GM12872 (cell line): ENCODE results near the gene USP34.

Experiments
- TF ChIP-seq, protein P1 (sequence below): IDR thresholded peaks from 3 replicates; pipeline ENCODE4 v1.5.1; 2011; ENCODE audit warnings: low read depth, mild to moderate bottlenecking, low read length, moderate library complexity; ENCODE audit not compliant: insufficient read depth

The USP34 gene

DNA sequence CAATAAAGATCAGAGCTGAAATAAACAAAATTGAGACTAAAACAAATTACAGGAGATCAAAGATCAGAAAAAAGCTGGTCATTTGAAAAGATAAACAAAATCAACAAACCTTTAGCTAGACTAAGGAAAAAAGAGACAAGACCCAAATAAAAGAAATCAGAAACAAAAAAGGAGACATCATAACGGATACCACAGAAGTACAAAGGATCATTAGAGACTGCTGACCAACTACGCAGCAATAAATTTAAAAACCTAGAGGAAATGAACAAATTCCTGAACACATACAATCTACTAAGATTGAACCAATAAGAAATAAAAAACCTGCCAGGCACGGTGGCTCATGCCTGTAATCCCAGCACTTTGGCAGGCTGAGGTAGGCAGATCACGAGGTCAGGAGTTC is 33.7 kb downstream of the USP34 start:
- TF ChIP-seq, protein P1, sequence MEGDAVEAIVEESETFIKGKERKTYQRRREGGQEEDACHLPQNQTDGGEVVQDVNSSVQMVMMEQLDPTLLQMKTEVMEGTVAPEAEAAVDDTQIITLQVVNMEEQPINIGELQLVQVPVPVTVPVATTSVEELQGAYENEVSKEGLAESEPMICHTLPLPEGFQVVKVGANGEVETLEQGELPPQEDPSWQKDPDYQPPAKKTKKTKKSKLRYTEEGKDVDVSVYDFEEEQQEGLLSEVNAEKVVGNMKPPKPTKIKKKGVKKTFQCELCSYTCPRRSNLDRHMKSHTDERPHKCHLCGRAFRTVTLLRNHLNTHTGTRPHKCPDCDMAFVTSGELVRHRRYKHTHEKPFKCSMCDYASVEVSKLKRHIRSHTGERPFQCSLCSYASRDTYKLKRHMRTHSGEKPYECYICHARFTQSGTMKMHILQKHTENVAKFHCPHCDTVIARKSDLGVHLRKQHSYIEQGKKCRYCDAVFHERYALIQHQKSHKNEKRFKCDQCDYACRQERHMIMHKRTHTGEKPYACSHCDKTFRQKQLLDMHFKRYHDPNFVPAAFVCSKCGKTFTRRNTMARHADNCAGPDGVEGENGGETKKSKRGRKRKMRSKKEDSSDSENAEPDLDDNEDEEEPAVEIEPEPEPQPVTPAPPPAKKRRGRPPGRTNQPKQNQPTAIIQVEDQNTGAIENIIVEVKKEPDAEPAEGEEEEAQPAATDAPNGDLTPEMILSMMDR = no peak

DNA sequence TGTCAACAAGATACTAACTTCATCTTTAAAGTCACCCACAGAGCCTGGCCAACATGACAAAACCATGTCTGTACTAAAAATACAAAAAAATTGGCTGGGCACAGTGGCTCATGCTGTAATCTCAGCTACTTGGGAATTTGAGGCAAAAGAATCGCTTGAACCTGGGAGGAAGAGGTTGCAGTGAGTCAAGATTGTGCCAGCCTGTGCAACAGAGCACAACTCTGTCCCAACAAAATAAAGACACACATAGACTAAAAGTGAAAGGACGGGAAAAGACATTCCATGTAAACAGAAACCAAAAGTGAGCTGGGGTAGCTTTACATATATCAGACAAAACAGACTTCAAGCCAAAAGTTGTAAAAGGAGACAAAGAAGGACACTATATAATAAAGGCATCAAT is 34.8 kb downstream of the USP34 start:
- TF ChIP-seq, protein P1 = no peak

DNA sequence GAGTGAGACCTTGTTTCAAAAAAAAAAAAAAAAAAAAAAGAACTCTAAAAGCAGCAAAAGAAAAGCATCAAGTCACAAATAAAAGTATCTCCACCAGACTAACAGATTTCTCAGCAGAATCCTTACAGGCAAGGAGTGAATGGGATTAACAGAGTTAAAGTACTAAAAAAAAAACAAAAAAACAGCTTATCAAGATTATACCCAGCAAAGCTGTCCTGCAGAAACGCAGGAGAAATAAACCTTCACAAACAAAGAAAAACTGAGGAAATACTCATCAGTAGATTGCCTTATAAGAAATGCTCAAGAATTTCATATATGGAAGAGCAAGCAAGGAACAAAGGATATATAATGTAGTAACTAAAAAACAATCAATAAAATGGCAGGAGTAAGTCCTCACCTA is 35.6 kb downstream of the USP34 start:
- TF ChIP-seq, protein P1 = no peak

DNA sequence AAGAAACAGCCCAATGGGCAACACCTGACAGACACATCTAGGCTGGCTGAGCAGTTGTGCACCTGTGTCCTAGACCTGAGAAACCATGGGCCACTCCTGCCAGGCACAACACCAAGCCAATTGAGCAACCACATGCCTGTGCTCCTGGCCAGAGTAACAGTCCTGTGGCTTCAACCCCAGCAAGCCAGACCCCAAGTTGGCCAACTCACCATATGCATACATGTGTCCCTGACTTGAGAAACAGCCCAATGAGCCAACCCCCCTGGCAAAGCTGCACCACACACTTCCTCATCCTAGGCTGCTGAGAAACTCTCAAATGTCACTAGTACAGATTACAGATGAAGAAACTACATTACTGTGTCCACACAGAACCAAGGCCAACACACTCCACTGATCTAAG is 36.6 kb downstream of the USP34 start:
- TF ChIP-seq, protein P1 = no peak

DNA sequence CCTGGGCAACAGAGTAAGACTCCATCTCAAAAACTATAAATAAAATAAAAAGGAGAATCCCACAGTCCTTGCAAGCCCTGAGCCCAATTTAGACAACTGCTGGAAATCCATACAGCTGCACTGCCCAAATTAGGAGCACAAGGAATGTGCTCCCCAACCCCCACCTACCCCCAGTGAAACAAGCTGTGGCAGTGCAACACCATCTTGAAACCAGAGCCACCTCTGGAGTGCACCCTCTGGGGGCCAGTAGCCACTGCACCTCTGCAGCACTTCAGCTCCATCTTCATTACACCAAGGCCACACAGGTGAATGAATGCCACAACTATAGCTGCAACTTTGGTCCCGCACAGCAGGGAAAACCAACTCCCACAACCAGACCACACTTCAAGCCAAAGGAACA is 37.3 kb downstream of the USP34 start:
- TF ChIP-seq, protein P1 = 0 out of 3 replicates have a peak, but pooled peaks have one; percentile 14

DNA sequence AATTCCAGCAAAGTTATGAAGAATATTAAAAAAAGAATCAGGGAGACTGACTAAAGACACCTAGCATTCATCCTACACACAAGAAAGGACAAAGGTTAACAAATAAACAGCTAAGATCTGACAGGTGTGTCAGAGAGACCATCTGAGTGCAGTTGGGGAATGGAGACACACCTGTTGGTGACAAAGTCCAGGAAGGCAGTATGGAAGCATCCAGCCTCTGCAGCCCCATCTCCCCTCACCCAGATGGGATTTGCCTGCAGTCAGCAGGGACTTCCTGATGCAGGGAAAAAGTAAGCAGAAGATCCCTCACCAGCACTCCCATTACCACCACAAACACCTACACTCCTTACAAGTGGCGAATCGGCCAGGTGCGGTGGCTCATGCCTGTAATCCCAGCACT is 37.9 kb downstream of the USP34 start:
- TF ChIP-seq, protein P1 = no peak

DNA sequence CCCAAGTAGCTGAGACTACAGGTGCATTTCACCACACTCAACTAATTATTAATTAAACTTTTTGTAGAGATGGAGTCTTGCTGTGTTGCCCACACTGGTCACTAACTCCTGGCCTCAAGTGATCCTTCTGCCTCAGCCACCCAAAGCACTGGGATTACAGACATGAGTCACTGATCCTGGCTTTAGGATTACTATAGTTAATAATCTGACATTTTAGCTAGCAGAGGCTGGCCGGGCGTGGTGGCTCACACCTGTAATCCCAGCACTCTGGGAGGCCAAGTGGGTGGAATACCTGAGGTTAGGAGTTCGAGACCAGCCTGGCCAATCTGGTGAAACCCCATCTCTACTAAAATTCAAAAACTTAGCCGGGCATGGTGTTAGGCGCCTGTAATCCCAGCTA is 39.5 kb downstream of the USP34 start:
- TF ChIP-seq, protein P1 = no peak
